GM19328 (cell line): Measurements from ENCODE around the gene SCARF2.
"Not testable (repeated sequence)": the region's sequence is repeated elsewhere in the genome, so short reads cannot be mapped to it uniquely, and the experiment has no call there.

Experiments used
- ATAC-seq: cut with Tn5 transposase; IDR thresholded peaks from one replicate; pipeline ENCODE4 v1.9.1; 2021; ENCODE audit warnings: mild to moderate bottlenecking, moderate library complexity; ENCODE audit not compliant: unreplicated experiment

SCARF2 gene

DNA sequence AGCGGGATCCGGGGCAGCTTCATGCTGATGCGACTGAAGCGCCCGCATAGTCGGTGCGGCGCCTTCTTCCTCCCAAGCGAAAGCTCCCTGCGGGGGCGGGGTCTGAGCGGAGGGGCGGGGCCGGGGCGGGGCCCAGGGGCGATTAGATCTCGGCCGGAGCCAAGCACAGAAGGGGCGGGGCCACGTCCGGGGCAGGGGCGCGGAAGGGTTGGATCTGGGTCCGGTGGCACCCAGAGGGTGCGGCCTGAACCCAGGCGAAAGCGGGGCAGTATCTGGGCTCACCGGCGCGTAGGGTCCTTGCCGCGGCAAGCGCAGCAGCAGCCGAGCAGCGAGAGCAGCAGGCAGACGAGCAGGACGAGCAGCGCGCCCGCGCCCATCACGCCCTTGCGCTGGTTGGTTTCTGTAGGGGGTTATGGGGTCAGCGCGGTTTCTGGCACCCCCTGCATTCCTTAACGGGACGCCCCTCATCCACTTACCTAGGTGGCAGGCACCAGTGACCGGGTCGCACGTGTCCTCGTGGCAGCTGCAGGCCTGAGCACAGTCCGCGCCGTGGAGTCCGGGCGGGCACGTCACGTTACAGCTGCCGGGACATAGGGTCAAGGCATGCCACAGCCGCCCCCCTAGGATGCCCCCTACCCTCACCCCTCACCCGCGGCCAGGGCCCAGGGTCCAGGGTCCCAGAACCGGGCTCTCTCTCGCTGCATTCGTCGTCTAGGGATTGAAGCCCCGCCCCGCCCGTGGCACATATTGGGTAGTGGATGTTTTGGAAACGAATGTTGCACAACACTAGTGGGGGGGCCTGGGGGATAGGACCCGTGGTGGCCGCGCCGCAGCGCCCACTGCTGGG is 8.1 kb downstream of the SCARF2 start:
- no peak for ATAC-seq

DNA sequence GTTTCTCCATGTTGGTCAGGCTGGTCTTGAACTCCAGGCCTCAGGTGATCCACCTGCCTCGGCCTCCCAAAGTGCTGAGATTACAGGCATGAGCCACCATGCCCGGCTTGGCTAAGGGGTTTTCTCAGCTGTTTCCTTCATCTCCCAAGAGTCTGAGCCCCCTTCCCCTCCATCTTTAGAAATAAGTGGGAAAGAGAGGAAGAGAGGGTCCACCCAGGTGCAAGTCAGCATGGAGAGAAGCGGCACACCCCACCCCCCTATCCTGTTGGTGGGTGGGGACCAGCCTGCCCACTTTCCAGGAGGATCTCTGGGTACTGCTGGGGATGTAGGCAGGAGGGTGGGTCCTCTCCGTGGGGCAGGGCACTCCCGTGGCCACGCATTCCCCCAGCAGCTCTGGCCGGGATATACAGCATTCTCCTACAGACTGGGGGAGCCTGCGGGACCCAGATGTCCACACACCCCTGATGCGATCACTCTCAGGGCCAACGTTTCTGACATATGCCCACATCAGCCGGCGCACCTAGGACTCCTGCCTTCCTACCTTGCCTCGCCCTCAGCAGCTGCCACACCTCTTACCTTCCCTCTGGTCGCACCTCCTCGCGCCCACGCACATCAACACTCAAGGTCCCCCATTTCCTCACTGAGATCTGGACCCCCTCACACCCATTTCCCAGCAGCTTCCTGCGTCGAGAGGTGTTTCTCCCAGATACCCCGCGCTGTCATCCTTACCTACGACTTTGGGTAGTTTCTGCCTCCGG is 8.9 kb downstream of the SCARF2 start:
- ATAC-seq, result no peak

DNA sequence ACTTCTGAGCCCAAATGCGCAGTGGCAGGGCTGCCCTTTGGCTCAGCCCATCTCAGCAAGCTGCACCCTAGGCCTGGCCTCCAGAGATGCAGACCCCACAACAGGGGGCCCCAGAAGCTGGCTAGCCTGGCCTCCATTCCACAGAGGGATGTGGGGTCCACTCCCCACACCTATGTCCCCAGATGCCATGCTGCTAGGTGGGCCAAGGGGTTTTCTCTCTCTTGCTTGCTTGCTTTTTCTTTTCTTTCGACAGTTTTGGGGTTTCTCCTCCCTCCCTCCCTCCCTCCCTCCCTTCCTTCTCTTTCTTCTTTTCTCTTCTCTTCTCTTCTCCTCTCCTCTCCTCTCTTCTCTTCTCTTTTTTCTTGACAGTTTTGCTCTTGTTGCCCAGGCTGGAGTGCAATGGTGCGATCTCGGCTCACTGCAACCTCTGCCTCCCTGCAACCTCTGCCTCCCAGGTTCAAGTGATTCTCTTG is 9.6 kb downstream of the SCARF2 start:
- no peak for ATAC-seq

DNA sequence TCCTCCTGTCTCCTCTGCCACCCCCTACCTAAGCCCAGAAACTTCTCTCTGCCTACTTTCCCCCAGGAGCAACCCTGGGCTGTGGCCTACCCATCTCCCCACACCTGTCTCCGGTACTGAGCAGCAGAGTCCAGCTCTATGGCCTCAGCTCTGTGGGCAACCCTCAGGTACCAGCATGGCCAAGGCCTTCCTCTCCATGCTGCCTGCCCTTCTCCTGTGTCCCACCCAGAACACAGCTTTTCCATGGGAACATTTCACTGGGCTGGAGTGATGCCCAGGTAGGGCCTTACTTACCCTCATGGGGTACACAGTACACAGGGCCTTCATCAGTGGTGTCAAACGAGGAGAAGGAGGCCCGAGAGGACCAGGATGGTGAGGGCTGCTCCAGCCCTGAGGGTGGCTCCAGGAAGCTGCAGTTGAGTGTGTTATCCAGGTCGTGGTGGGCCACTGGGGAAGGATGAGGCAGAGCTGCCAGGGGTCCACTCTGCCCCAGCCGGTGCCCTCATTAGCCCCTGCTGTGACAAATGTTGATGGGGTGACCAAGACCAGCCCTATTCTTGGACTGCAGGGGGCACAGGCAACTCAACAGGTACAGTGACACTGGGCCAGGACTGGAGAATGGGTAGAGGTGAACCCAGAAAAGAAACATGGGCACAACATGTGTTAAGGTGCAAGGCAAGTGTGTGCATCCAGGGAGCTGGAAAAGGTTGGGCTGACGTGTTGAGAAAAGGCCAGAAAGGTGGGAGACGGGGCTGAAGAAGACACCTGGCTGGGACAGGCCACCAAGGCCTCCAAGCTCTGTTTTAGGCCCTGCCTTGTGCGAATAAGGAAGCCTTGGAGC is 10.3 kb downstream of the SCARF2 start:
- ATAC-seq, result no peak

DNA sequence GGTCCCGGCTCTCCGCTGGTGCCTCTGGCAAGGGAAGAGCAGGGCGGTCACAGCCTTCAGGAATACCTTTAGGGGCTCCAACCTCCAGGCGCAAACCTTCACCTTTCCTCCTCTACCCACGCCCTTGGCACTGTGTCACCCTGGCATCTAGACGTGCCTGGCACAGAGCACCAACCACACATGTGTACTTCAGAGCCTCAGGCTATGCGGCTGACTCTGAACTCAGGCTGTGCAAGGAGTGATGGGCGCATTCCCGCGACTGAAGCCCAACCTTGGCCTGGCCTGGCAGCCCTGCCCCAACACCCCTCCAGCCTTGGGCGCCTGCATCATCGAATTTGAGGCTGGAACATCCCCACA is 11.4 kb downstream of the SCARF2 start:
- ATAC-seq, result no peak

DNA sequence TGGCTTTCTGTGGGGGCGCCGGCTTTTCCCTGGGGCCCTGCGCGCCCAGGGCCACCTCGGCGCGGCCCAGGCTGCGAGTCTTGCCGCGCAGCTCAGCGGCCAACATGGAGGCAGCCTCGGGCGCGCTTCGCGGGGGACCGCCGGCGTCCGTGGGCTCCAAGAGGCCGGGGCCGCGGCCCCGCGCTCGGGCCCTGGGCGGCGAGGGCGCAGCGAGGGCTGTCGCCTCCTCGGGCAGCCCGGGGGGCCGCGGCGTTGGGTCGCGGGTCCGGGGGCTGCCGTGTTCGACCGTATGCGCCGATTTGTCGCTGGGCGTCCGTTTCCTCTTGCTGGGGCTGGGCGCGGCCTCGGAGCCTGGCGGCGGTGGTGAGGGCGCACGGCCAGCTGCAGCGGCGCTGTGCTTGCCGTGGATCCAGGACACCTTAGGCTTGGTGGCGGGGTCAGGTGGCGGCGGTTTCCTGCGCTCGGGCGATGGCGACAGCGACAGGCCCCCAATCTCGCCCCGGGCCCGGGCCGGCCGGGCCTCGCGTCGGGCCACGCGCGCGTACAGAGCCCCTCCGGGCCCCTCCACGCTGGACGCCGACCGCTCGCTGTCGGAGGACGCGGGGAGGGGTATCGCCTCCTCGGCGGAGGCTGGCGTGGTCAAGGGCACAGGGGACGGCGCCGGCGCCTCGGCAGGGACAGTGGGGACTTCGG is 11.9 kb downstream of the SCARF2 start:
- no peak for ATAC-seq

DNA sequence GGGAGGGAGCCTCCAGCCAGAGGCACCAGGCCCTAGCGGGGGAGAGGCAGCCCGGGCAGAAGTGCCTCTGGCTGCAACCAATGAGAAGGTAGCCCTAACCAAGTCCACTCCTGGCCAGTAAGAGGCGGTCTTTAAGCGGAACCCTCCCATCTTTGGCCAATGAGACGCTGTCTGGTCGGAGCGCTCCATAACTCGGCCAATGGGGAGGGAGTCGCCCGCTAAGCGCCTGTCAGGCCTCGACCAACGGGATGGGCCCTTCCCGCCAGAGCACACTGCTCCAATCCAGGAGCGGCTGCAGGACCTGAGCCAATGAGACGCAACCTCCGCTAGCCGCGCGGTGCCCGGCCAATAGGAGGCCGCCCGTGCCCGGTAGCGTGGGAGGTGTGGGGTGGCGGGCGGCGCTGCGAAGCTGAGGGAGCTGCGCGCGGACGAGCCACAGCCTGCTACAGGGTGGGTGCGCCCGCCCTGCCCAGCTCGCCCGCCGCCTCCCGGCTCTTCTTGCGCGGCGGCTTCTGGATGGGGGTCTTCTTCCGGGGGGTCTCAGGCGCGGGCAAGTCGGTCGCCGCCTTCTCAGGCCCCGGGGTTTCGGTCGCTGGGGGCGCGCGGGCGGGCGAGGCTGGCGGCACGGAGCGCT is 12.6 kb downstream of the SCARF2 start:
- ATAC-seq, result no peak

DNA sequence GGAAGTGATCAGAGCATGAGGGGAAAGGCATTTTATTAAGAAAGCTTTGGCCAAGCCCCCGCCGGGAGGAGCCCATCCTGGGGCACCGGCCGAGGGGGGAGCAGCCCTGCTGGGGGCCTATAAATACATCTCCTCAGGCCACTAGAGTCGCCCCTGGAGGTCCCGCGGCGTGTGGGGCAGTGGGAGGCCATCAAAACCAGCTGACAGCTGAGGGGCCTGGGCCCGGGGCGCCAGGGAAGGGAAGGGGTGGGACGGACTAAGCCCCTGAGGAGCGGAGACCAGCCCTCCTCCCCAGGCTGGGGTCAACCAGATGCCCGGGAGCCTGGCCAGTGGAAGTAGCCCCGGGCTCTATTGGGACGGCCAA is 13.1 kb downstream of the SCARF2 start:
- no peak for ATAC-seq

DNA sequence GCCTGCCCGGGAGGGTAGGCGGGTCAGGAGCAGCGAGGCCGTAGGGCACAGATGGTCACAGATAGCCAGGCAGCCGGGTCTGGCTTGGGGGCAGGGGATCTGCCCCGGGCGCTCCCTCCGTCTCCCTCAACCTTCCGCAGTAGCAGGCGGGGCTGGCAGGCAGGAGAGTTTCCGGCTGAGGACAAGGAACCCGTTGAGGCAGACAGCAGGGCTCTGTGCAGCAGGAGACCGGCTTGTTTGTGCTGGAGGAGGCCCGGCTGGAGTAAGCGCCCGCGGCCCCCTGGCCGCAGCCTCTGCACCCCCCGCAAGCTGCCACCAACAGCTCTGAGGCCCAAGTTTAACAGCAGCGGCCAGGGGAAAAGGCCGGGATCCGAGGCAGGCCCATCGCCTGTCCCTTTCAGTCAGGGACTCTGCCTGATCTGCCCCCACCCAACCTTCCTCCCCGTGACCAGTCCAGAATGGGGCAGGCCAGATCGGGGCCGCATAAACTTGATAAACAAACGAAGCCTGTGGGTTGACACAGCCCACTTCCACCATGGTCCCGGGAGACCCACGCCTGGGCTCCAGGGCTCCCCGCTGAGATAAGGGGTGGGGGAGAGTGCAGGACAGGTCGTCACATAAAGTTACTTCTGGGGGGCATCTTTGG is 13.6 kb downstream of the SCARF2 start:
- ATAC-seq, result no peak

DNA sequence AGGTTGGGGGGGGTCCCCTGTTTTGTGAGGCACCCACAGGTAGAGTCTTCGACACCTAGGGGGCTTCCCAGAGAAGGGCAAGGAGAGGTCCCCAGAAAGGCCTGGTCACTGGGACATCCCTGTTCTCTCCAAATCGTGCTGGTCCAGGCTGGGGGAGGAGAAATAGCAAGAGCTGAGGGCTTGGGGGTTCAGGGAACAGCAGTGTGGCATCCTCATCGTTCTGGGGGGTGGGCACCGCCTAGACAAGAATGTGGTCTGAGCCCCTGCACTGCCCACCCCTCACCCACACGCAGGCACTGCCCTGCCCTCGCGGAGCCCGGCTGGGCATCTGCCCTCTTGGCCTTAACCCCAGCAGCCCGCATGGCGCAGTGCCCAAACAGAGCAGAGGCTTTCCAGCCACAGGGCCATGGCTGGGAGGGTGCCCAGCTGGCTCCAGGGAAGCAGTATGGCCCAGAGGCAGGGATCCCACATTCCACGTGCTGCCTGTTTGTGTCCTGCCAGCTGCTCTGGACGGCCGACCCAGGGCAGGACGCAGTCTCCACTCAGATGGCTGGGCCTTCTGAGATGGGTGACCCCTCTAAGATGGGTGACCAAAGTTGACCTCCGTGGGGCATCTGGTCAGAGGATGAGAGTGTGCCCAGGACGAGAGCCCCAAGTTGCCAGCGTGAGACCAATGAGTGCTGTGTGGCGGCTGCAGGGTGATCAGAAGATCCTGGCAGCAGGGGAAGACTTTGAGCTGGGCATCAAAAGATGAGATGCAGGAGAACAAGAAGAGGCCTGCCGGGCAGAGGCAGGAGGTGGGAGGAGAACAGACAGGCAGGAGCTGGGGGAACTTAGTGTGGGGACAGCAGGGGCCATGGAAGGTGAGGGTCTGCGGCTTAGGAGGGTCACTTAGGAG is 14.4 kb downstream of the SCARF2 start:
- ATAC-seq, result no peak

DNA sequence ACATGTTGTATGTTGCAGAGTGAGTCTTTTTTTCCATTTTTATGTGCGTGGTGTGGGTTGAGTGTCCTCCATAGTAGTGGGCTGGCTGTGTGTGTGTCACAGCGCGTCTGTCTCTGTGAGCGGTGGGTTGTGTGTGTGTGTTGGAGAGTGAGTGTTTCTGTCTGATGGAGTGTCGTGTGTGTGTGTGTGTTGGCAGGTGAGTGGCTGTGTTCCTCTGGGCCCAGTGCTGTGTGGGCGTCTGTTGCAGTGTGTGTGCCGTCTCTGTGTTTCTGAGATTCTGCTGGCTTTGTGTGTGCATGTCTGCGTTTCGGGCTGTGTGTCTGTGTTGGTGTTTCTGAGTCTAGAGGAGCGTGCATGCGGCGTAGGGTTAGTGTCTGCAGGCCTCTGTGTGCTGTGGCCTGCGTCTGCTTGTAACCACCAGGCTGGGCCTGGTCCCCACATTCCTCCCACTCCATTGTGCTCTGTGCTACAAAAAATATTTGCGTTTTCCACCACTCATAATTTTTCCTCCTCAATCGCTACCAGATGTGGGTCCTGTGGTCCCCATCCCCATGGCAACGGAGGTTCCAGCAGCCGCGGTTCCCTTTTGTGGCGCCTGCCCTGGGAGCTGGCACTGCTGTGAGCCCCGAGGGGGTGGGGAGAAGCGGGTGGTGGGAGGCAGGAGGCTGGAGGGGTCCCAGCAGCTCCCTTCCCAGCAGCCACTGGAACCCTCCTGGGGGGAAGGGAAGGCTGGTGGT is 15.2 kb downstream of the SCARF2 start:
- ATAC-seq, result no peak

DNA sequence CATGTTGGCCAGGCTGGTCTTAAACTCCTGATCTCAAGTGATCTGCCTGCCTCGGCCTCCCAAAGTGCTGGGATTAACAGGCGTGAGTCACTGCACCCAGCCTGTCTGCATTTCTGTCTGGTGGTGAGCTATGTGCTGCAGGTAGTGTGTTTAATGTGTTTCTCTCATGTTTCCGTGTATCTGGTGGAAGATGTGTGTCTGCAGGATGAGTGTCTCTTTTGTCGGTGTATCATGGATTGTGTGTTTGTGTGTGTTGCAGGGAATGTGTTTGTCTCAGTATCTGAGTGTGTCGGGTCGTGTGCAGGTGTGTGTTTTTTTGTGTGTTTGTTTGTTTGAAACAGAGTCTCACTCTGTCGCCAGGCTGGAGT is 16.1 kb downstream of the SCARF2 start:
- no peak for ATAC-seq

DNA sequence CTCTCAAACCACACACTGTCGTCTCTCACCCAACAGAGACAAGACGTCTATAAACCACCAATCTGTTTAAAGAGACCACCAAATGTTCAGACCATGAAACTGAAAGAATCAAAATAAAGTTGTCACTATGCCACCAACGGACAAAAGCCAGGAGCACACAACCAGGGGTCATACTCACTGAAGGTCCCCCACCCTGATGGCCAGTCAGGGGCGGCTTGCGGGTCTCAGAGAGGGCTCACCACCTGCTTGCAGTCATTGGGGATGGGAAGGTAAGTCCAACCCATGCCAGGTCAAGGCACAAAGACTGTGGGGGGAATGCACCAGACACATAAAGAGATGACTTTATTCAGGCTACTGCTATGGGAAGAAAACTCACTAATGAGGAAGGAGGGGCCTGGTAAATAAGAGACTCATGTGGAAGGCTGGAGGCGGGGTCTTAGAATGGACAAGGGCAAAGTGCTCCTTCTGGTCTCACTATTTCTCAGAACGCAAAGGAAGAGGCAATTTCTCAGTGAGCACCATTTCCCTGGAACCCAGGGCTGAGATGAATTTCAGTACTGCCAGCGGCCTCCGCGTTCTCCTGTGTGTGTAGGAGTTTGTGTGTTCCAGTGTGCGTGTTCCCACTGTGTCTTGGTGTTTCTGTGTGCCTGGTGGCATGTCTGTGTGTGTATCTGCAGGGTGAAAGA is 17.3 kb downstream of the SCARF2 start:
- ATAC-seq, result no peak

DNA sequence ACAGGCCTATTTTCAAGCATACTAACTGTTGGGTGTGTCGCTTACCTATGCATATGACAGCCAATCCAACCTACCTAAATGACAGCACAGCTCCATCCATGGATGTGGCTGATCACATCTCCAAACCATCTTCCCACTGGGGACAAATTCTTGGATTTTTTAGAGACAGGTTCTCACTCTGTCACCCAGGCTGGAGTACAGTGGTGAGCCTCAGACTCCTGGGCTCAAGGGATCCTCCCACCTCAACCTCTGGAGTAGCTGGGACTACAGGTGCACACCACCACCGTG is 18.0 kb downstream of the SCARF2 start:
- ATAC-seq, result no peak

DNA sequence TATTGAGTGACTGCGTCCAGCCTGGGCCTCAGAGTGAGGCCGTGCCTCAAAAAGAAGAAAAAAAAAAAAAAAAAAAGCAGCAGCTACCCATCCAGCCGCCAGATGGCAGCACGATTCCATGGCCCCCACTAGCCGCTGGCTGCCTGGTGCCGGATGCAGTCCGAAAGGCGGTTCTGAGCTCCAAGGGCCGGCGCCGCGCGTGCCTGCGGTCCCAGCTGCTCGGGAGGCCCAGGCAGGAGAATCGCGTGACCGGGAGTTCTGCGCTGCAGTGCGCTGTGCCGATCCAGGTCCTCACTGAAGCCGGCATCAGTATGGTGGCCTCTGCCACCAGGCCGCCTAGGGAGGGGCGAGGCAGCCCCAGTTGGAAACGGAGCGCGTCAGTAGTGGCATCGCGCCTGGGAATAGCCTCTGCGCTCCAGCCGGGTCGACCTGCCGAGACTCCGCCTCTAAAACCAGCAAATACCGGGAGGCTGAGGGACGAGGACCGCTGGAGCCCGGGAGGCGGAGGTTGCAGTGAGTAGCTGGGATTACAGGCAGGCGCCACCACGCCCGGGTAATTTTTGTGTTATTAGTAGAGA is 19.3 kb downstream of the SCARF2 start:
- no peak for ATAC-seq

DNA sequence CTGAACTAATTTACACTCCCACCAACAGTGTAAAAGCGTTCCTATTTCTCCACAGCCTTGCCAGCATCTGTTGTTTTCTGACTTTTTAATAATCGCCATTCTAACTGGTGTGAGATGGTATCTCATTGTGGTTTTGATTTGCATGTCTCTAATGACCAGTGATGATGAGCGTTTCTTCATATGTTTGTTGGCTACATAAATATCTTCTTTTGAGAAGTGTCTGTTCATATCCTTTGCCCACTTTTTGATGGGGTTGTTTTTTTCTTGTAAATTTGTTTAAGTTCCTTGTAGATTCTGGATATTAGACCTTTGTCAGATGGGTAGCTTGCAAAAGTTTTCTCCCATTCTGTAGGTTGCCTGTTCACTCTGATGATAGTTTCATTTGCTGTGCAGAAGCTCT is 21.9 kb downstream of the SCARF2 start:
- ATAC-seq, result not testable (repeated sequence)

DNA sequence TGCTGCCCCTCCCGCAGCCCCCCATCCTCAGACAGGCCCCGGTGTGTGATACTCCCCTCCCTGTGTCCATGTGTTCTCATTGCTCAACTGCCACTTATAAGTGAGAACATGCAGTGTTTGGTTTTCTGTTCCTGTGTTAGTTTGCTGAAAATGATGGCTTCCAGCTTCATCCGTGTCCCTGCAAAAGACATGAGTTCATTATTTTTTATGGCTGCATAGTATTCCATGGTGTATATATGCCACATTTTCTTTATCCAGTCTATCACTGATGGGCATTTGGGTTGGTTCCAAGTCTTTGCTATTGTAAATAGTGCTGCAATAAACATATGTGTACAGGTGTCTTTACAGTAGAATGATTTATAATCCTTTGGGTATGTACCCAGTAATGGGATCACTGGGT is 22.4 kb downstream of the SCARF2 start:
- not testable (repeated sequence) for ATAC-seq

DNA sequence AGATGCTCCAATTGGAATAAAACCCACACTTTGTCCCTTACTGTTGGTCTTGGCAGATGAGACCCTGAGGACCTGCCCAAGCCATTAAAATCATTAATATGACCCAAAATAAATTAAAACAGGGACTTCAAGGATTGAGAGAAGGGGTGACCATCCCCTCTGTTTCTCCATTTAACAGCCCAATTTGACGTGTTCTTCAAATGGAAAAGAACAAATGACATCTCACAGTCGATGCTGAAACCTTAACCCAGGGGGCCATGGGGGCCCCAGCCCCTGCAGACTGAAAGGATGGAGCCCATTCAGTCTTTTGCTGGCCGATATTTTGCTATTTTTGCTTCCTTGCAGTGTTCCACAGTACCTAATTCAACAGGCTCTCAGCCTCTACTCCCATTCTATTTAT is 23.2 kb downstream of the SCARF2 start:
- ATAC-seq, result no peak
